ENCODE results near the gene GDF7. TPM values are rescaled to one million over a fixed set of nuclear protein-coding genes. Genes with fewer than 3 reads are reported as not detected.

GDF7 gene
- total RNA-seq, 1 experiment from 2014 or later: 0.02 TPM

- Histone ChIP-seq H3K9me3 (ENCODE audit: control insufficient read depth in 1 of 2, insufficient read depth in 1 of 2, low read depth in 1 of 2, low read length in 2 of 2) (no peaks in the 10 kb centered on the region), H4K20me1 (ENCODE audit: insufficient read depth) (no peaks in the 10 kb centered on the region), H3K79me2 (ENCODE audit: insufficient read depth, low read length) (no peaks in the 10 kb centered on the region), H3K4me3 (replicated peaks in 1 of 2; ENCODE audit: low read depth in 1 of 2, low read length in 2 of 2) (no peak overlapping the region), H3K27ac (ENCODE audit: low read depth, low read length) (no peak overlapping the region), H3K4me1 (ENCODE audit: control insufficient read depth in 1 of 2, insufficient read depth in 2 of 2, low read length in 2 of 2) (peaks cover 0 to 4% of the 10 kb centered on the region in 2 experiments; a peak in 1 of 4 replicates), H3K36me3 (ENCODE audit: control insufficient read depth in 1 of 2, insufficient read depth in 2 of 2, low read length in 2 of 2) (no peaks in the 10 kb centered on the region), H3K27me3 (ENCODE audit: insufficient read depth, low read length) (peaks cover 17% of the 10 kb centered on the region), H3K9ac (ENCODE audit: low read length) (no peak overlapping the region), H3K9me2 (ENCODE audit: insufficient read depth) (no peaks in the 10 kb centered on the region), H3K4me2 (ENCODE audit: low read length) (no peak overlapping the region), H2AFZ (ENCODE audit: low read depth, low read length, poor library complexity, severe bottlenecking) (no peak overlapping the region)
- intact Hi-C loops (cut with micrococcal nuclease): no loop called here
- TF ChIP-seq EZH2 (IDR thresholded peaks at IDR 0.05) (no peak), CTCF (IDR thresholded peaks at IDR 0.05 in 2 of 3, conservative IDR thresholded peaks at IDR 0.05 in 1 of 3; ENCODE audit: borderline replicate concordance in 1 of 3, insufficient read depth in 1 of 3, low read depth in 2 of 3, low read length in 2 of 3) (no peak), REST (IDR thresholded peaks at IDR 0.05; ENCODE audit: low read depth) (no peak), POLR2AphosphoS5 (IDR thresholded peaks at IDR 0.05; ENCODE audit: low read depth, low read length) (no peak), JUND (IDR thresholded peaks at IDR 0.05) (no peak), SRF (IDR thresholded peaks at IDR 0.05; ENCODE audit: low read depth) (no peak), ZBTB33 (IDR thresholded peaks at IDR 0.05; ENCODE audit: extremely low read depth, insufficient replicate concordance, low read length) (no peak), CEBPB (IDR thresholded peaks at IDR 0.05; ENCODE audit: low read depth) (no peak), CBX3 (IDR thresholded peaks at IDR 0.05; ENCODE audit: low read depth) (no peak), ELF1 (IDR thresholded peaks at IDR 0.05; ENCODE audit: borderline replicate concordance, low read depth) (no peak), FOSL1 (IDR thresholded peaks at IDR 0.05; ENCODE audit: low read depth) (no peak)
- ATAC-seq: no peak
- ChIA-PET POLR2A (no interaction called here), RAD21 (ENCODE audit: low non-redundant PET in 1 of 2, low total read pairs in 2 of 2, uncharacterized antibody in 2 of 2, unreplicated experiment in 2 of 2) (no interaction called here), CTCF (no interaction called here)
- BruUV-seq (replicated peaks): no TSS peak
- DNase-seq (ENCODE audit: low read depth, low spot score): no peak
Measured at GRCh38 chr2:20657522-20658235, 9.3 kb upstream of the GDF7 start.
